ENCODE results near the gene KERA.
"Not testable (repeated sequence)": the region's sequence is repeated elsewhere in the genome, so short reads cannot be mapped to it uniquely, and the experiment has no call there.

KERA gene

GRCh38 chr12:91093341-91093740 is 35.5 kb upstream of the KERA start:
- no peak overlapping the region for H3K4me3 ChIP-seq (ENCODE audit: low read length)
- no peak for DNase-seq (ENCODE audit: low read depth)
- TF ChIP-seq, protein P1, sequence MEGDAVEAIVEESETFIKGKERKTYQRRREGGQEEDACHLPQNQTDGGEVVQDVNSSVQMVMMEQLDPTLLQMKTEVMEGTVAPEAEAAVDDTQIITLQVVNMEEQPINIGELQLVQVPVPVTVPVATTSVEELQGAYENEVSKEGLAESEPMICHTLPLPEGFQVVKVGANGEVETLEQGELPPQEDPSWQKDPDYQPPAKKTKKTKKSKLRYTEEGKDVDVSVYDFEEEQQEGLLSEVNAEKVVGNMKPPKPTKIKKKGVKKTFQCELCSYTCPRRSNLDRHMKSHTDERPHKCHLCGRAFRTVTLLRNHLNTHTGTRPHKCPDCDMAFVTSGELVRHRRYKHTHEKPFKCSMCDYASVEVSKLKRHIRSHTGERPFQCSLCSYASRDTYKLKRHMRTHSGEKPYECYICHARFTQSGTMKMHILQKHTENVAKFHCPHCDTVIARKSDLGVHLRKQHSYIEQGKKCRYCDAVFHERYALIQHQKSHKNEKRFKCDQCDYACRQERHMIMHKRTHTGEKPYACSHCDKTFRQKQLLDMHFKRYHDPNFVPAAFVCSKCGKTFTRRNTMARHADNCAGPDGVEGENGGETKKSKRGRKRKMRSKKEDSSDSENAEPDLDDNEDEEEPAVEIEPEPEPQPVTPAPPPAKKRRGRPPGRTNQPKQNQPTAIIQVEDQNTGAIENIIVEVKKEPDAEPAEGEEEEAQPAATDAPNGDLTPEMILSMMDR (conservative IDR thresholded peaks at IDR 0.05; ENCODE audit: low read length): no peak

- DNase-seq (ENCODE audit: low read depth): no peak
- no peak overlapping the region for H3K4me3 ChIP-seq (ENCODE audit: low read length)
- TF ChIP-seq, protein P1 (conservative IDR thresholded peaks at IDR 0.05; ENCODE audit: low read length): no peak
These were observed 34.3 kb upstream of the KERA start for GRCh38 chr12:91091916-91092715.

DNA sequence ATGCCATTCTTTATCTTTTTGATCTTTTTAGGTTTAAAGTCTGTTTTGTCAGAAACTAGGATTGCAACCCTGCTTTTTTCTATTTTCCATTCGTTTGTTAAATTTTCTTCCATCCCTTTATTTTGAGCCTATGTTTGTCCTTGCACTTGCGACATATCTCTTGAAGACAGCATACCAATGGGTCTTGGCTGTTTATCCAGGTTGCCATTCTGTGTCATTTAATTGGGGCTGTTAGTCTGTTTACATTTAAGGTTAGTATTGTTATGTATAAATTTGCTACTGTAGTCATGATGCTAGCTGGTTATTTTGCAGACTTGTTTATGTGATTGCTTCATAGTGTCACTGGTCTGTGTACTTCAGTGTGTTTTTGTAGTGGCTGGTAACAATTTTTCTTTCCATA is 32.1 kb upstream of the KERA start:
- not testable (repeated sequence) for DNase-seq (ENCODE audit: low read depth)

DNA sequence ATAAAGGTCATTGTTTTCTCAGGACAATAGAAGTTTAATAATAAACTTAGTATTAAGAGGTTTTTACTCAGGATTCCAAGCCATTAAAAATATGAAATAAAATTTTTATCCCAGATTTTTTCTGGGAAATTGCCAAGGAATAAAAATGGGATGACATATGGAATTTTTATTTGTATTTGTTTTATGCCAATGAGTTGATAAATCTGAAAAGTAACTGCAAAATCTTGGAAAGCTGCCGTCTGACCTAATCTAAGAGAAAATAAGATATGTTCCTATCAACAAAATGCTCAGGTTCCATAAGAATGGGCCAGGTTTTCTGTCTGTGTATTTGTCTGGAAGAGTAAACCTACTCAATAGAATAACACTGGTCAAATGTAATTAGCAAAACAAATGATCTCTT is 22.2 kb upstream of the KERA start:
- H3K4me3 ChIP-seq (ENCODE audit: low read length): no peak overlapping the region
- TF ChIP-seq, protein P1 (conservative IDR thresholded peaks at IDR 0.05; ENCODE audit: low read length): no peak
- DNase-seq (ENCODE audit: low read depth): no peak

More for the DNA sequence above, 32.1 kb upstream of the KERA start:
- H3K4me3 ChIP-seq (ENCODE audit: low read length): not testable (repeated sequence)

DNA sequence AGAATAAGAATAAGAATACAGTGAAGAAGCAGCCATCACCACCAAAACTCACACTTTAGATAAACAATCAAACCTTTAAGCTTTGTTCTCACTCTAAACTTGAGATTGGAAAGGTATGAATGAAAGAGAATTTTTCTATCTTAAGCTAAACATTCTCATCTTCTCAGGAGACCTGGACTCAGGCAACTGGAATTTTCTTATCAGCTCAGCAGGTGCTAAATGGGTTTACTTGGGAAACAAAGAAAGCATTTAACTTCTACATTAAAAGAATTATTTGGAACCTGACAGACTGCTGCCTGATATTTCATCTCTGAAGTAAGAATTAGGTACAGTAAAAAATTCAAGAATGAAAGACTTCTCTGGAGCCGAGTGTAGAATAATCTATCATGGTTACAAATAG is 20.7 kb upstream of the KERA start:
- H3K4me3 ChIP-seq (ENCODE audit: low read length): no peak overlapping the region
- TF ChIP-seq, protein P1 (conservative IDR thresholded peaks at IDR 0.05; ENCODE audit: low read length): no peak
- no peak for DNase-seq (ENCODE audit: low read depth)

DNA sequence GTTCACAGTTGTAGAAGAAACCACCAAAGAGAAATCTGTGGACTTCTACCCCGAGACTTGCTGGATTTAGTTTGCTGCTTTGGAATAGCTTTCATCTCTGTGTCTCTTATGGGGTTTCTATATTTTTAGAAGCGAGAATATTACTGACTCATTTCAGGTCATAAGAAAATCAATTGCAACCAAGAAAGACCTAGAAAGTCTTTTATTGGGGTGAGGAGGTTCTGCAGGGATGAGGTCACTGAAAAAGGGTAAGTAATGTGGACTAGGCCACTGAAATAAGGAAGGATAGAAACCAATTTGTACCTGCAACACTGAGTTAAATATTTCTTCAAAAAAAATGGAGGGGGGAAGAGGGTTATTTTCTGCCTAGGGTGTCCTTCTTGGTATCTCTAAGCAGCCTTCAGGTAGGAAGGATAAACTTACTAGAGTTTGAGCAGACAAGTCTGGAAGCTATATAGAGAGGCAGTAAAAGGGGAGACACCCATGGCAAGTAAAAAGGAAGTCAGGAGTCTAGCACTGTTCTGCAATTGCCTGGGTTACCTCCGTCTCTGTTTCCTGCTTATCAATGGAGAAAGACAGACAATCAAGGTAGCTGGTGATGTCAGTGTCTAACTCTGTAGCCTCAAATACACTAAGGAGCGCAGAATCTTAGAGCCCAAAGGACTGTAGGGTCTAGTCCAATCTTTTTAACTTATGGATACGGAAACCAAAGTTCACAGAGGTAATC is 19.6 kb upstream of the KERA start:
- TF ChIP-seq, protein P1 (conservative IDR thresholded peaks at IDR 0.05; ENCODE audit: low read length): no peak
- H3K4me3 ChIP-seq (ENCODE audit: low read length): no peak overlapping the region
- DNase-seq (ENCODE audit: low read depth): no peak

- no peak for DNase-seq (ENCODE audit: low read depth)
- no peak overlapping the region for H3K4me3 ChIP-seq (ENCODE audit: low read length)
- TF ChIP-seq, protein P1 (conservative IDR thresholded peaks at IDR 0.05; ENCODE audit: low read length): no peak
These were observed 17.0 kb upstream of the KERA start for GRCh38 chr12:91074851-91075250.
